GM12801 (cell line): Measurements from ENCODE around the gene LMNTD1.

ENCODE experiments used
- TF ChIP-seq, protein P1 (sequence below): IDR thresholded peaks from one replicate; pipeline ENCODE4 v1.5.1; 2011; ENCODE audit warnings: control low read depth; ENCODE audit not compliant: insufficient read length; ENCODE audit errors: extremely low read depth

Gene LMNTD1

DNA sequence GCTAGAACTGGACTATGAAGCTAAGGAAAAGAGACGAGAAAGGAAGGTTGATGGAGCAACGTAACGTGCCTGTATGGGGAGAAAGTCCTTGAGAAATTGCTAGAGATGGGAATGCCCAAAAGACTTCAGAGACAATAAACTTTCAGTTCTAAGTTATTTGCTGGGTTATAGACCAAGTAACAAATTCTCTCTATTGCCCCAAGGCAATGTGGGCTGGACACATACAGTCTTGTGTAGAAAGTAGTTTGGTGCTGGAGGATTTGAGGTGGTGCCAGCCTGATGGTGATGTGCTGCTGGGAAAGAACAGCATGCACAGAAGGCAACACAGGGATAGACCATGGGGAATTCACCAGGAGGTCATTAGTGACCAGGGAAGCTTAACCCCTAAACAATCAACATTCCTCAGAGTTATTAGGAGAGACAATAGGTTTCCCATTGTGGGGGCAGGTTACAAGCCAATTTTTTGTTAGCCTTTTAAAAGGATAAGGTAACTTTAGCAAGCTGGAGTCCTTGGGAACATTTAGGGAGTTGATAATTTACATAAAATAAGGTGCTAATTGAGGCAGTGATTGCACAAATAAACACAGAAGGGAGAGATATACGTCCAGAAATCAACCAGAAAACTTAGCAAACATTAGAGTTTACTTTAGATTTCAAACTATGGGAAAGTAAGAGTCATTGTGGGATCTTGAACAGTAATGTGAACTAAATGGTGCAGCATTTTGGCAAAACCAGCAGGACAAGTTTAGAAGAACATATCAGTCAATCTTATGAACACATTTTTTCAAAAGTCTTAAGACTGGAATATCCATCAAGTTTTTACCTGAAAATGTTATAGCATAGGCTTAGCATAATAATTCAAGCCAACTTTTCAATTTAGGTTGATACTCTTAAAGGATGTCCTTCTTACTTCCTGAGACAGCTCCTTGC lies 61.4 kb downstream of the LMNTD1 start:
- TF ChIP-seq, protein P1, sequence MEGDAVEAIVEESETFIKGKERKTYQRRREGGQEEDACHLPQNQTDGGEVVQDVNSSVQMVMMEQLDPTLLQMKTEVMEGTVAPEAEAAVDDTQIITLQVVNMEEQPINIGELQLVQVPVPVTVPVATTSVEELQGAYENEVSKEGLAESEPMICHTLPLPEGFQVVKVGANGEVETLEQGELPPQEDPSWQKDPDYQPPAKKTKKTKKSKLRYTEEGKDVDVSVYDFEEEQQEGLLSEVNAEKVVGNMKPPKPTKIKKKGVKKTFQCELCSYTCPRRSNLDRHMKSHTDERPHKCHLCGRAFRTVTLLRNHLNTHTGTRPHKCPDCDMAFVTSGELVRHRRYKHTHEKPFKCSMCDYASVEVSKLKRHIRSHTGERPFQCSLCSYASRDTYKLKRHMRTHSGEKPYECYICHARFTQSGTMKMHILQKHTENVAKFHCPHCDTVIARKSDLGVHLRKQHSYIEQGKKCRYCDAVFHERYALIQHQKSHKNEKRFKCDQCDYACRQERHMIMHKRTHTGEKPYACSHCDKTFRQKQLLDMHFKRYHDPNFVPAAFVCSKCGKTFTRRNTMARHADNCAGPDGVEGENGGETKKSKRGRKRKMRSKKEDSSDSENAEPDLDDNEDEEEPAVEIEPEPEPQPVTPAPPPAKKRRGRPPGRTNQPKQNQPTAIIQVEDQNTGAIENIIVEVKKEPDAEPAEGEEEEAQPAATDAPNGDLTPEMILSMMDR: no peak

DNA sequence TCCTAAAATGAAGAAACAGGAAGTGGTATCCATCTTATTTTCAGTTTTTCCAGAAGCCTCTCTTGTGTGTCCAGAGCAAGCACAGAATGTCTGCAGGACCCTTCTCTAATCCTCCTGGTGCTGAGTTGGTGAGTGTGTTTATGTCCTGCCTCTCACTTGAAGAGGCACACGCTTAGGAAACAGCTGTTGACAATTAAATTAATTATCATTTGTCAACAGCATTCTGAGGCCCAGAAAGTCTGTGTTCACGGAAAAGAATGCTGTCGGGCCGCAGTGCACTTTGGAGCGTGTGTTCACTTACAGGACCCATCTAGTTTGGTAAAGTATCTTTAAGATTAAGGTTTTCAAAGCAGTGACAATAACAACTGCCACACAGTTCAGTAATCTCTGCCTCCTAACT lies 70.5 kb downstream of the LMNTD1 start:
- TF ChIP-seq, protein P1: no peak

DNA sequence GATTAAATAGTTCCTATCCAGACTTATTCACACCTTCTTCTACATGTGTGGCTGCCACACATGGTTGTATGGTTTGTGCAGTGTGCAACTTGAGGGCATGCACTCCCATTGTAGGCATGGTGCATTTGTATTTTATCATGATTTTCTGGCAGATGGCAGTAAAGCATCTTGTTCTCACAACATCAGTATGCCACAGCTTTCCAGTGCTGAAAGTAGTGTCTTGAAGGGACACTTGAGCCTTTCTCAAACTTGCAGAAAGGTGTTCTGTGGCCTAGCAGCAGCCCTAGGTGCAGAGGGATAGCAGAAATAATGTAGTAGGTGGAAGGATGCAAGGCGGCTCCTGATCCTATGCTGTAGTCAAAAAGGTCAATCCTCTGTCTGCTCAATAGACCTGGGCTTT lies 72.9 kb downstream of the LMNTD1 start:
- TF ChIP-seq, protein P1: no peak

DNA sequence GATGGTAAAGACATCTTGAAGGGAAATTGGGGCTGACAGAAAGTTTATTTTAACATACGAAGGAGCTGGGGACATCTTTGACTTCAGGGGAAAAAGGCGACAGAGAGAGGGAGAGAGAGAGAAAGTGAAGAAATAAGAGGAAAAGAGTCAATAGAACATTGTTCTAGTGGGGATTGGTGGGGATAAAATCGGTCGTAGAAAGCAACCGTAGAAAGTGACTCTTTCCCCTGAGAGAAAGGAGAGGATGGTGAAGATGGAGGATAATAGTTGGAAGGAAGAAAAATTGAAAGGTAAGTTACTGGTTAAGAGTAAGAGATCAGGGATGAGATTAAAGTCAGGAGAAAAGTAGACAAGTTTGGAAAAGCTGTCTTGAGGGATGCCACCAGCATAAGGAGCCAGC lies 75.9 kb downstream of the LMNTD1 start:
- TF ChIP-seq, protein P1: no peak

DNA sequence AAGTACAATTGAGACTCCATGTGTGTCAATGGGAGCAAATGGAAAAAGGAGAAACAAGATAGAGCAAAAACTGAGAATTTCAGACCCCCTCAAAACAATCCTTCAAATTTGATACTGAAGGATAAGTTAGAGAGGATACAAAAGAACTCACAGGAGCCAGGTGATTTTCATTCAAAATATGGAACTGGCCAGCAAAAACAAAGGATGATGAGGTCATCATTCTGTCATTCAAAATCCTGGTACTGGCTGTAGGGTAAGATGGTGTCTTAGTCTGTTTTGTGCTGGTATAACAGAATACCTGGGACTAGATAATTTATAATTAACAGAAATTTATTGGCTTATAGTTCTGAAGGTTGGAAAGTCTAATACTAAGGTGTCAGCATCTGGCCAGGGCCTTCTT lies 80.6 kb downstream of the LMNTD1 start:
- TF ChIP-seq, protein P1: no peak

DNA sequence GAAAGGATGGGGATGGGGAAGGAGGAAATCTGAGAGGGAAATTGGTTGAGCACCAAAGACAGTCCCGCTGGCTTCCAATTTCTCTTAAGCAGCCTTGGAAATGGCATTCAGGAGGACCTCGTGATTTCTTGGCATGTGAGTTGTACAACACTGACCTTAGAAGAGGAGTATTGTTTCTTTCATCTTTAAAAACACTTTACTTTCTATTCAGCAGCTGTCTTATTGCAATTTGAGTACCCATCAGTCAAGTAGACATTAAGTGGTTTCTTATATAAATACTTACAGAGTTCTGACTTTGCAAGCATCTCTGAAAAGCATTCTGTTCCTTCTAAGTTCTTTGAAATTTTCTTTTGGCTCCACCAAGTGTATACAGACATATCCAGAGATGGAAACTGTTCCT lies 83.2 kb downstream of the LMNTD1 start:
- TF ChIP-seq, protein P1: no peak

GRCh38 chr12:25469368-25469767 lies 83.7 kb downstream of the LMNTD1 start:
- TF ChIP-seq, protein P1: no peak
